Activated naive CD8-positive, alpha-beta T cell (primary cell): Measurements from ENCODE around the gene TPSD1.

Experiments
- H3K27ac Mint-ChIP-seq: one replicate; pipeline ENCODE4 v1.8.0; 2021; ENCODE audit warnings: mixed read lengths
- H3K27me3 Mint-ChIP-seq: one replicate; pipeline ENCODE4 v1.8.0; 2021; ENCODE audit warnings: mixed read lengths
- H3K36me3 Mint-ChIP-seq: one replicate; pipeline ENCODE4 v1.8.0; 2021; ENCODE audit warnings: mixed read lengths
- H3K4me1 Mint-ChIP-seq: one replicate; pipeline ENCODE4 v1.8.0; 2021; ENCODE audit warnings: low read depth, mixed read lengths
- H3K4me3 Mint-ChIP-seq: one replicate; pipeline ENCODE4 v1.8.0; 2021; ENCODE audit warnings: mild to moderate bottlenecking, mixed read lengths
- H3K9me3 Mint-ChIP-seq: one replicate; pipeline ENCODE4 v1.8.0; 2021; ENCODE audit warnings: low read depth, mixed read lengths

Gene TPSD1

DNA sequence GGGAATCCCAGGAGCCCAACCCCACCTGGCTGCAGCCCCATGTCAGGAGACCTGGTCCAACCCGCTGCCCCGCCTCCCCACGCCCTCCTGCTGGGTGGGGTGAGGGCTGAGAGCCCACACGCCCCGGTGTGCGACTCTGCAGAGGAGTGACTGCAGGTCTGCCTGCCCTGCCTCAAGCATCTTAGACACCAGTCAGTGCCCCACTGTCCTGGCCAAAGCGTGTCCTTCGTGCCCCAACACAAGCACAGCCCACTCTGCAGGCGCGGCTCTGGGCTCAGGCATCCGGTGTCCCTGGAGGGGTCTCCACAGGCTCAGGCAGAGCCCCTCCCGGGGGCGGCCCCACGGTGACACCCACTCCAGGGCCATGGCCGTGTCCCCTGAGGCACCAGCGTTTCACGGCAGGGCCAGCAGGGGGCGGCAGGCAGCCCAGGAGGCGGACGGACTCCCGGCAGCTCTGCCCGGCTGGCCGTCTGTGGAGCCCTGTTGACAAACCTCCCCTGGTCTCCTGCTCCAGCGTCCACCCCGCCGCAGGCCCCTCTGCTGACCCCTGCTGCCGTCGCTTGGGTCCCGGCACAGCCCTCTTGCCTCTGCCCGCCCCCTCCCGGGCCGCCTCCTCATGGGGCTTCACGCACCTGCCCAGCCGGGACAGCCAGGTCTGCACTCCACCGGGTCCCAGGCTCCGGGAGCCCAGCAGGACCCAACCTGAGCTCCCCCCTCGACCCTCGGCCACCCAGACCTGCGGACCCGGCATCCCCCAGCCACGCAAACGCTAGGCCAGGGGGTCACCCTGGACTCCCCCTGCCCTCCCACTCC, 45.0 kb downstream of the TPSD1 start:
- Mint-ChIP-seq H3K4me3 (no peak overlapping the region), H3K4me1 (peaks cover 28% of the 10 kb centered on the region), H3K27ac (no peak overlapping the region), H3K36me3 (no peaks in the 10 kb centered on the region), H3K9me3 (no peaks in the 10 kb centered on the region), H3K27me3 (peaks cover 2% of the 10 kb centered on the region)

DNA sequence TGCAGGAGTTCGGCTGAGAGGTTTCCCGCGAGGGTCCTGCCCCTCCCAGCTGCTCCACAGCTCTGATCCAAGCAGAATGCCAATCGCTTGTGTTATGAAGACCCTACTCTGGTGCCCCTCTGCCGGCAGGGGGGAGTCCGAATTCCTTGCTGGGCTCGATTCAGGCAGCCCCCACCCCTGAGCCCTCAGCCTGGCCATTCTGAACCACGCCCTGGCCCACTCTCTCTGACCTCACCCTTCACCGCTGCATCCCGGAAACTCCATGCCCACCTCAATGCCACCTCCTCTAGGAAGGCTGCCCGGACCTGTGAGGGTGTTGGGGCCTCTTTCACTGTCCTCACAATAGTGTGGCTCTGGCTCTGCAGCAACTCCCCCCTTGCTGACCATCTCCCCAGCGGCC, 45.7 kb downstream of the TPSD1 start:
- Mint-ChIP-seq H3K9me3 (no peaks in the 10 kb centered on the region), H3K27me3 (peaks cover 2% of the 10 kb centered on the region), H3K36me3 (no peaks in the 10 kb centered on the region), H3K27ac (no peak overlapping the region), H3K4me3 (no peak overlapping the region), H3K4me1 (peaks cover 34% of the 10 kb centered on the region)

DNA sequence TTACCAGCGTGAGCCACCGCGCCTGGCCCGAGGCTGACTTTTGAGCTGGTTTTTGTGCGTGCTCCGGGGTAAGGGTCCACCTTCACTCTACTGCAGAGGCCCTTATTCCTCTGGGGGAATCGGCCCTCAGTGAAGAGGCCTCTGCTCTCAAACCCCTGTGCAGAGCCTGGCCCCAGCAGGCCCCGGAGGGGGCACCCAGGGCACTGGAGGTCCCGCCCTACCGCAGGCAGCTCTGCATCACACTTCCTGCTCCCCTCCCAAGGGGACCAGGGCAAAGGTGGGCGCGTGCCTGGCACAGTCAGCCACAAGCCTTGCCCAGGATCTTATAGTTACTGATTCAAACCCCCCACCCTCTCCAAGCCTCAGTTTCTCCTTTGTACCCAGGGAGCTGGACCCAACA, 50.0 kb downstream of the TPSD1 start:
- Mint-ChIP-seq H3K9me3 (no peaks in the 10 kb centered on the region), H3K4me3 (no peak overlapping the region), H3K4me1 (peaks cover 41% of the 10 kb centered on the region), H3K36me3 (peaks cover 2% of the 10 kb centered on the region), H3K27me3 (no peaks in the 10 kb centered on the region), H3K27ac (peak overlapping the region; percentile 91)

- Mint-ChIP-seq H3K4me1 (peaks cover 45% of the 10 kb centered on the region), H3K4me3 (peak overlapping the region; percentile 44), H3K9me3 (no peaks in the 10 kb centered on the region), H3K27ac (peak overlapping the region; percentile 91), H3K36me3 (peaks cover 2% of the 10 kb centered on the region), H3K27me3 (no peaks in the 10 kb centered on the region)
These were observed 50.5 kb downstream of the TPSD1 start for GRCh38 chr16:1306334-1306733.

- no peaks in the 10 kb centered on the region for H3K9me3 Mint-ChIP-seq
- peaks cover 50% of the 10 kb centered on the region for H3K4me1 Mint-ChIP-seq
- no peaks in the 10 kb centered on the region for H3K27me3 Mint-ChIP-seq
- peaks cover 2% of the 10 kb centered on the region for H3K36me3 Mint-ChIP-seq
- peak overlapping the region; percentile 90 for H3K27ac Mint-ChIP-seq
- H3K4me3 Mint-ChIP-seq: peak overlapping the region; percentile 86
These were observed 52.4 kb downstream of the TPSD1 start for GRCh38 chr16:1308036-1308976.
